AG08396 (cell line): Measurements from ENCODE around the gene ZNF550.

Source experiments
- DNase-seq: peaks from one replicate; pipeline ENCODE4 v3.0.0; 2012; ENCODE audit warnings: low spot score, mixed read lengths

The ZNF550 gene

GRCh38 chr19:57559404-57560025 is at the start of gene ZNF550:
TSS of gene ZNF550 (minus strand) at chr19:57559863. CDS start at chr19:57559682, 181 bp downstream.
- DNase-seq: peak; percentile 94

GRCh38 chr19:57606931-57607330 is 47.3 kb upstream of the ZNF550 start:
- DNase-seq: no peak

GRCh38 chr19:57599761-57600383 is 40.2 kb upstream of the ZNF550 start, which contains the start of gene ZNF530:
TSS of gene ZNF530 (plus strand) at chr19:57599885. CDS start at chr19:57604346, 4,461 bp downstream.
- DNase-seq: peak; percentile 93

- DNase-seq: no peak
These were observed 39.7 kb upstream of the ZNF550 start for GRCh38 chr19:57599377-57599760.

- DNase-seq: peak; percentile 78
These were observed 27.9 kb upstream of the ZNF550 start for GRCh38 chr19:57587529-57587928.

GRCh38 chr19:57583521-57584416 is 24.1 kb upstream of the ZNF550 start, which contains the start of gene ZIK1:
TSS of gene ZIK1 (plus strand) at chr19:57584145. CDS start at chr19:57584357, 212 bp downstream.
- DNase-seq: peak; percentile 95

- DNase-seq: no peak
These were observed 23.4 kb upstream of the ZNF550 start for GRCh38 chr19:57583104-57583520.

GRCh38 chr19:57578487-57579205 is 19.0 kb upstream of the ZNF550 start, which contains the start of gene ZNF416:
TSS of gene ZNF416 (minus strand) at chr19:57578911. CDS start at chr19:57578704, 207 bp downstream.
- DNase-seq: peak; percentile 99

GRCh38 chr19:57576661-57577060 is 17.0 kb upstream of the ZNF550 start:
- DNase-seq: no peak

GRCh38 chr19:57572415-57572947 is 12.8 kb upstream of the ZNF550 start:
- DNase-seq: no peak

- DNase-seq: no peak
These were observed 11.0 kb upstream of the ZNF550 start for GRCh38 chr19:57570707-57571106.

- DNase-seq: no peak
These were observed 7.0 kb upstream of the ZNF550 start for GRCh38 chr19:57566396-57567265.

- no peak for DNase-seq
These were observed 3.9 kb upstream of the ZNF550 start for GRCh38 chr19:57563547-57563946.

- DNase-seq: peak; percentile 88
These were observed 407 bp upstream of the ZNF550 start for GRCh38 chr19:57560049-57560491.

- peak; percentile 53 for DNase-seq
These were observed 657 bp downstream of the ZNF550 start for GRCh38 chr19:57559008-57559403.

GRCh38 chr19:57558525-57558924 is 1.1 kb downstream of the ZNF550 start:
- DNase-seq: peak; percentile 12

GRCh38 chr19:57557659-57558058 is 2.0 kb downstream of the ZNF550 start:
- DNase-seq: no peak

- no peak for DNase-seq
These were observed 7.2 kb downstream of the ZNF550 start for GRCh38 chr19:57552432-57552831.

GRCh38 chr19:57546513-57546912 is 13.2 kb downstream of the ZNF550 start:
- DNase-seq: no peak

- DNase-seq: no peak
These were observed 21.6 kb downstream of the ZNF550 start for GRCh38 chr19:57537953-57538547.
